ENCODE measurements around the gene ARRB1.

GRCh38 chr11:75356613-75357012 is 5.2 kb upstream of the ARRB1 start:
- TF ChIP-seq TAF1 (IDR thresholded peaks at IDR 0.05; ENCODE audit: borderline replicate concordance, low read depth, low read length) (no peak), POLR2A (IDR thresholded peaks at IDR 0.05; ENCODE audit: low read depth, low read length) (no peak)

Measured in GM12892 (cell line).